GM18868 (cell line): Measurements from ENCODE around the gene ANLN.
"Not testable (repeated sequence)": the region's sequence is repeated elsewhere in the genome, so short reads cannot be mapped to it uniquely, and the experiment has no call there.

Experiments used
- ATAC-seq: cut with Tn5 transposase; IDR thresholded peaks from one replicate; pipeline ENCODE4 v1.9.1; 2021; ENCODE audit warnings: mild to moderate bottlenecking, moderate library complexity; ENCODE audit not compliant: unreplicated experiment

Gene ANLN

DNA sequence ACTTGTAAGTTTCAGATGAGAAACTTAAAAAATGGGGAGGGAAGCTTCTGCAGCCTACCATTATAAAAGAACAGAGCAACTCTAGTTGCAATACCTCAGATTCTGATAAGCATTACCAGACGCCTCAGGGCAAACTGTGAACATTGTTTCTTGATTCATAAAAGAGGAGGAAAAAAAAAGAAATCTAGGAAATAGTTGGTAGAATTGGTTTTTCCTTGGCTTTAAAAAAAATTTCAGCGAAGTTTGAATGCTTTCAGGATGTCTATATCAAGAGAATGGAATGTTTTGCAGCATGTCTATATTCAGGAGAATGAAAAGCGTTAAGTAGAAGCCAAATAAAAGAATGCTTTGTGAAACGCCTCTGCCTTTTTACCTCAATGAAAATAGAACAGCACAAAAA is 17.5 kb upstream of the ANLN start:
- no peak for ATAC-seq

- not testable (repeated sequence) for ATAC-seq
Measured at GRCh38 chr7:36378555-36378954, 11.1 kb upstream of the ANLN start.

DNA sequence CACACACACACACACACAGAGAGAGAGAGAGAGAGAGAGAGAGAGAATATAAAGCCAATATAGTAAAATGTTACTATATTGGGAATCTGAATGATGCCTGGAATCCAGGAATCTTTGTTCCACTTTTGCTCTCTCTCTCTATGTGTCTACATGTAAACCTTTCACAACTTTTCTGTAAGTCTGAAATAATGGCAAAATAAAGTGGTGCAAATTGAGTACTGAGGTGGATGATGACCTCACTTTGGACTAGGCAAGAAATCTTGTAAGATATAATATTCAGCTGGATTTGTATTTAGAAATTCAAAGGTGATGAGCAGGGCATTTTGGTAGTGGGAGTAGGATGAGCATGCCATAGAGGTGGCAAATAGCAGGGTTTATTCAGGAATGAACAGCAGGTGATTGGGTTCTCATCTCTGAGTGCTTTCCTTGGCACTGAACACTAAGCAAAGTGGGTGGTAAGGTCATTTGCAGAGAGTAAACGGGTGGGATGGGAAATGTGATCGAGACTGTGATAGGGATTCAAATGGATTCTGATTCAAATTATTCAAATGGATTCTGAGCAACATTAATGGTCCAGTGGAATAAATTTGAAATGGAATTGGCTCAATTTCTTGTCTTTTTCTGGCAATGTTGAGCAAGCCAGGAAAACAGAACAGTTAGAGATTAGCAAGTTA is 9.7 kb upstream of the ANLN start:
- ATAC-seq: no peak

- no peak for ATAC-seq
Measured at GRCh38 chr7:36381056-36381455, 8.6 kb upstream of the ANLN start.

DNA sequence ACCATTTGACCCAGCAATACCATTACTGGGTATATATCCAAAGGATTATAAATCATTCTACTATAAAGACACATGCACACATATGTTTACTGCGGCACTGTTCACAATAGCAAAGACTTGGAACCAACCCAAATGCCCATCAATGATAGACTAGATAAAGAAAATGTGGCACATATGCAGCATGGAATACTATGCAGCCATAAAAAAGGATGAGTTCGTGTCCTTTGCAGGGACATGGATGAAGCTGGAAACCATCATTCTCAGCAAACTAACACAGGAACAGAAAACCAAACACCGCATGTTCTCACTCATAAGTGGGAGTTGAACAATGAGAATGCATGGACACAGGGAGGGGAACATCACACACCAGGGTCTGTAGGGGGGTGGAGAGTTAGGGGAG is 6.4 kb upstream of the ANLN start:
- ATAC-seq: not testable (repeated sequence)

GRCh38 chr7:36385646-36386045 is 4.0 kb upstream of the ANLN start:
- not testable (repeated sequence) for ATAC-seq

- no peak for ATAC-seq
Measured at GRCh38 chr7:36387435-36388231, 2.0 kb upstream of the ANLN start.

DNA sequence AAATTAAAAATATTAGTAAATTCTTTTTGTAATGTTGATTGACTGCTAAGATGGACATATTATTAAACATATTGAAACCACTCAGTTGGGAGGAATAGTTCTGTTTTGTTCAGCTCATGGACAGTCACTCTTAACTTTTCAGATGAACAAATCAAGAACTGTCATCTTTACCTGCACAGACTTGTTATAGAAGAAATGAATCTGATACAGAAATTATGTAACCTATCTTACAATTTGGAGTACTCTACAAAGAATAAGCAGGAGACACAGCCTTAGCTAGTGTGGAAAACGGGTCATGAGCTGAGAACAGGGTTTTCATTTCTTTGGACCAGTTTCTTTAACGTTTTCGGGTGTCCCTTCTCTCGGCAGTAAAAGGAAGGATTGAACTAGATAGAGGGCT is 1.2 kb upstream of the ANLN start:
- ATAC-seq: no peak

DNA sequence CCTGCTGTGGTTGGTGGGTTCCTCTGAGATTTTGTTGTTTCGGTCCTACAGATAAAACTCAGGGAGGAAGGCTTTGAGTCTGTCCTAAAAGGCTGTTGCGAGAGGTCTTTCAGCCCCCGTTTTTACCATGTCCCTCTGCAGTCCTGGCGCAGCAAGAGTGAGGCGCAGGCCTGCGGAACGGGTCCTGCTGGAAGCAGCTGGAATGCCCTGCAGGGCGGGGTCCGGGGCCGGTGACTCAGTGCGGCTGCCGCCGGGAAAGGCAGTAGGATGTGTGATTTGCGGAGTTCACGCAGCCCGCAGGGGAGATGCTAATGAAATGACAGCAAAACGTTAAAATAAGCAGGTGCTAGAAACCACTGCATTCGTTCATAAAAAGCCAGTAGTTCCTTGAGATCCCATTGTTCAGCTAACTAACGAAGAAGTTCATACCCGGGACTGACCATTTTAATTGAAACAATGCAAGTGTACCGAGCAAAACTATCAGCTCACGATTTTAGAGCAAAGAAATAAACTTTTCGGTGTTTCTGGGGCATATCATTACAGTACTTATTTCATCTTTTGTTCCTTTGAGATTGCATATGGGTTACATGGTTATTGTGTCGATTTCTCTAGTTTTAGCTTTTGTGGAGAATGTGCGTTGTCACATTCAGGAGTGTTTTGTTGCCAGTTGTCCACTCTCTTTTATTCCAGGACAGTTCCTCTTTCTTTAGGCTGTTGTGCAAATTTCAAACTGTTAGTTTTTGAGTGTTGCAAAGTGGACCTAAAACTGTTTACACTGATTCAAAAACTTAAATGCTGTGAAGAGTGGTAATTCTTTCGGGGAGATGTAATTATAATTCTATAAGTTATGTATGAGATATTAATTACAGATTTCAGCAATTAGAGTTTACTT is 783 bp downstream of the ANLN start:
- ATAC-seq: peak; percentile 19

- ATAC-seq: peak; percentile 66
Measured at GRCh38 chr7:36391436-36392198, 2.0 kb downstream of the ANLN start.

GRCh38 chr7:36393826-36394225 is 4.2 kb downstream of the ANLN start:
- ATAC-seq: no peak

- no peak for ATAC-seq
Measured at GRCh38 chr7:36395171-36395894, 5.7 kb downstream of the ANLN start.

GRCh38 chr7:36396150-36396549 is 6.5 kb downstream of the ANLN start:
- ATAC-seq: no peak

- no peak for ATAC-seq
Measured at GRCh38 chr7:36400036-36400435, 10.4 kb downstream of the ANLN start.

DNA sequence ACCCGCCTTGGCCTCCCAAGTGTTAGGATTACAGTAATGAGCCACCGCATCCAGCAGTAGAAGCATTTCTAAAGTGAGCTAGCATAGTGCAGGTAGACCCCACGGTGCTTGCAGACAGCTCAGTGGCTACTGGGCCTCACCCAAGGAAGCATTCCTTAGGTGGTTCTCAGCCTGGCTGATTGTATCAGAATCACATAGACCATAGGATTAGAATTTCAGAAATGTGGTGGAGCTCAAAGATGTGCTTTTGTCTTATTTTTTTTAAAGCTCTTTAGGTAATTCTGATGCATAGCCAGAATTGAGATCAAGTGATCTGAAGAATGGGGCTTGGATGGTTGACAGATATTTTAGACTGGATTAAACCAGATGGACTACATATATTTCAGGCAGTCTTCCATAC is 10.9 kb downstream of the ANLN start:
- no peak for ATAC-seq

DNA sequence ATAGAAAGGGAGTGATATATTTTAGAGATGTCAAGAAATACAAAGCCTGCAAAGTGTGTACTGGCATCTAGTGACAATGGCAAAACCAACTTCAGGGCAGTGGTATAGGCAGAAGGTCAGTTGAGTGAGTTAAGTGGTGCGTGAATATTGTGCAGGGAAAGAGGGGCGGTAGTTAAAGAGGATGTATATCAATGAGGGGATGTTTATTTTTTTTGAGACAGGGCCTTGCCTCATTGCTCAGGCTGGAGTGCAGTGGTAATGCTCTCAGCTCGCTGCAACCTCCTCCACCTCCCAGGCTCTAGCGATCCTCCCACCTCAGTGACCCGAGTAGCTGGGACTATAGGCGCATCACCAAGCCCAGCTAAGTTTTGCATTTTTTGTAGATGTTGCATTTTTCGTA is 13.8 kb downstream of the ANLN start:
- no peak for ATAC-seq

DNA sequence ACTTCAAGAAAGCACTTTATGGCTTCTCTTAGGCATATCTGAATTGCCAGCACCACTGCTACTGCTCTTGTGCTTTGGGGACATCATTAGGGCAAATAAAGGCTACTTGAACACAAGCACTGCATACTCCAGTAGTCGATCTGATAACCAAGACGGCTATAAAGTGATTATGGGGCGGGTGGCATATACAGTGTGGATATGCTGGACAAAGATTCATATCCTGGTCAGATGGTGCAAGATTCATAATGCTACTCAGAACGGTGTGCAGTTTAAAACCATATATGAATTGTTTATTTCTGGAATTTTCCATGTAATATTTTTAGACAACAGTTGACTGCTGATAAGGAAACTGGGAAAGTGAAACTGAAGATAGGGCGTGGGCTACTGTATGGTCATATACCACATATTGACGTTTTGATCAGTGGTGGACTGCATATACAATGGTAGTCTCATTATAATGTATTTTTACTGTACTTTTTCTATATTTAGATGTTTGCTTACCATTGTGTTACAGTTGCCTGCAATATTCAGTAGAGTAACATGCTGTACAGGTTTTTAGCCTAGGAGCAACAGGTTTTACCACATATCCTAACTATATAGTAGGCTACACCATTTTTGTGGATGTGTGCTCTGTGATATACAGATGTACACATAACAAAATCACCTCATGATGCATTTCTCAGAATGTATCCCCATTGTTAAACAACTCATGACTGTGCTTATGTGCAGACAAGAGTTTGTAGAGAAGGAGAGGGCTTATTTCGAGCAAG is 15.2 kb downstream of the ANLN start:
- no peak for ATAC-seq

GRCh38 chr7:36405409-36405803 is 15.7 kb downstream of the ANLN start:
- ATAC-seq: no peak

- ATAC-seq: no peak
Measured at GRCh38 chr7:36406156-36406555, 16.5 kb downstream of the ANLN start.
